Astrocyte (in vitro differentiated cells and primary cell): ENCODE results near the gene TOMM22. TPM values are rescaled to one million over a fixed set of nuclear protein-coding genes. Genes with fewer than 3 reads are reported as not detected.

ENCODE experiments used
- DNase-seq: peaks from one replicate; pipeline ENCODE4 v3.0.0-alpha.2; 2010; ENCODE audit warnings: low read depth
- FAIRE-seq: peaks from 2 replicates; lab custom pipeline; 2011; peaks lifted over from hg19 to GRCh38; lab: Jason Lieb, UNC
- H2AFZ ChIP-seq: 2 replicates; pipeline ENCODE4 v1.6.0; 2012; ENCODE audit warnings: low read depth, low read length, inconsistent platforms
- H3K27ac ChIP-seq: 2 replicates; pipeline ENCODE4 v1.5.1; 2011; ENCODE audit warnings: low read depth, low read length, inconsistent platforms
- H3K27me3 ChIP-seq: 2 replicates; pipeline ENCODE4 v1.6.0; 2011; ENCODE audit warnings: low read length, inconsistent platforms; ENCODE audit not compliant: insufficient read depth
- H3K36me3 ChIP-seq: 2 replicates; pipeline ENCODE4 v1.5.1; 2011; ENCODE audit warnings: low read length, inconsistent platforms; ENCODE audit not compliant: insufficient read depth
- H3K4me1 ChIP-seq: 2 replicates; pipeline ENCODE4 v1.5.1; 2011; ENCODE audit warnings: low read length, inconsistent platforms; ENCODE audit not compliant: insufficient read depth
- H3K4me2 ChIP-seq: 2 replicates; pipeline ENCODE4 v1.6.0; 2012; ENCODE audit warnings: low read length, inconsistent platforms
- H3K4me3 ChIP-seq: 2 replicates; pipeline ENCODE4 v1.5.1; 2011; ENCODE audit warnings: low read depth, mild to moderate bottlenecking, low read length, inconsistent platforms; ENCODE audit not compliant: insufficient read depth
- H3K79me2 ChIP-seq: 2 replicates; pipeline ENCODE4 v1.6.0; 2012; ENCODE audit warnings: mild to moderate bottlenecking, low read length, inconsistent platforms; ENCODE audit not compliant: insufficient read depth
- H3K9ac ChIP-seq: 2 replicates; pipeline ENCODE4 v1.6.0; 2012; ENCODE audit warnings: mild to moderate bottlenecking, low read length, inconsistent platforms
- H3K9me3 ChIP-seq: 2 replicates; pipeline ENCODE4 v1.5.1; 2012; ENCODE audit warnings: low read depth, mild to moderate bottlenecking, low read length, inconsistent platforms; ENCODE audit not compliant: insufficient read depth
- H4K20me1 ChIP-seq: 2 replicates; pipeline ENCODE4 v1.6.0; 2012; ENCODE audit warnings: low read length, inconsistent platforms; ENCODE audit not compliant: insufficient read depth
- H3K27ac Mint-ChIP-seq: one replicate; pipeline ENCODE4 v1.8.0; 2021; ENCODE audit warnings: mild to moderate bottlenecking, mixed read lengths; ENCODE audit not compliant: unreplicated experiment
- H3K27me3 Mint-ChIP-seq: one replicate; pipeline ENCODE4 v1.8.0; 2021; ENCODE audit warnings: low read depth, mixed read lengths; ENCODE audit not compliant: unreplicated experiment
- H3K36me3 Mint-ChIP-seq: one replicate; pipeline ENCODE4 v1.8.0; 2021; ENCODE audit warnings: low read depth, mixed read lengths; ENCODE audit not compliant: unreplicated experiment
- H3K4me1 Mint-ChIP-seq: one replicate; pipeline ENCODE4 v1.8.0; 2021; ENCODE audit warnings: low read depth, mixed read lengths; ENCODE audit not compliant: unreplicated experiment
- H3K4me3 Mint-ChIP-seq: one replicate; pipeline ENCODE4 v1.8.0; 2021; ENCODE audit warnings: mild to moderate bottlenecking, moderate library complexity, mixed read lengths; ENCODE audit not compliant: unreplicated experiment
- H3K9me3 Mint-ChIP-seq: one replicate; pipeline ENCODE4 v1.8.0; 2021; ENCODE audit warnings: mild to moderate bottlenecking, mixed read lengths; ENCODE audit not compliant: unreplicated experiment
- CTCF ChIP-seq: IDR thresholded peaks from 2 replicates; pipeline ENCODE4 v1.5.1; 2011; ENCODE audit warnings: low read depth, mild to moderate bottlenecking, inconsistent platforms, low read length, moderate library complexity; ENCODE audit not compliant: insufficient read depth
- EZH2 ChIP-seq: IDR thresholded peaks from 2 replicates; pipeline ENCODE4 v1.6.1; 2012; ENCODE audit warnings: mild to moderate bottlenecking, low read length, inconsistent platforms; ENCODE audit not compliant: insufficient read depth
- total RNA-seq: library from RNA; stranded (reverse); gene quantifications from 2 replicates; pipeline ENCODE4 v1.2.1, GENCODE V29; 2021

Gene TOMM22
- total RNA-seq, 1 donor from 2014 or later, result 77.8 TPM

GRCh38 chr22:38697425-38698089 is 15.8 kb downstream of the TOMM22 start:
- no peaks in the 10 kb centered on the region for H3K9me3 Mint-ChIP-seq
- Histone ChIP-seq H3K9ac (peak overlapping the region; percentile 79), H3K4me2 (peak overlapping the region; percentile 96), H3K36me3 (peaks cover 4% of the 10 kb centered on the region), H3K4me1 (peaks cover 42% of the 10 kb centered on the region), H3K4me3 (peak overlapping the region; percentile 76), H3K79me2 (peaks cover 70% of the 10 kb centered on the region), H4K20me1 (peaks cover 45% of the 10 kb centered on the region), H3K9me3 (no peaks in the 10 kb centered on the region), H3K27me3 (no peaks in the 10 kb centered on the region), H2AFZ (no peak overlapping the region), H3K27ac (peak overlapping the region; percentile 92)
- DNase-seq (peak; percentile 69), FAIRE-seq (no peak)
- peak overlapping the region; percentile 97 for H3K4me3 Mint-ChIP-seq
- peaks cover 12% of the 10 kb centered on the region for H3K36me3 Mint-ChIP-seq
- TF ChIP-seq EZH2 (no peak), CTCF (no peak)
- H3K4me1 Mint-ChIP-seq, result peaks cover 34% of the 10 kb centered on the region
- no peaks in the 10 kb centered on the region for H3K27me3 Mint-ChIP-seq
- H3K27ac Mint-ChIP-seq, result peak overlapping the region; percentile 85

- Histone ChIP-seq H3K9me3 (no peaks in the 10 kb centered on the region), H2AFZ (no peak overlapping the region), H3K4me1 (peaks cover 42% of the 10 kb centered on the region), H4K20me1 (peaks cover 36% of the 10 kb centered on the region), H3K9ac (peak overlapping the region; percentile 99), H3K27me3 (no peaks in the 10 kb centered on the region), H3K36me3 (peaks cover 4% of the 10 kb centered on the region), H3K4me3 (peak overlapping the region; percentile 76), H3K27ac (peak overlapping the region; percentile 97), H3K4me2 (peak overlapping the region; percentile 96), H3K79me2 (peaks cover 60% of the 10 kb centered on the region)
- H3K9me3 Mint-ChIP-seq, result no peaks in the 10 kb centered on the region
- H3K27ac Mint-ChIP-seq, result peak overlapping the region; percentile 66
- H3K4me1 Mint-ChIP-seq, result peaks cover 34% of the 10 kb centered on the region
- FAIRE-seq, result no peak
- no peak for DNase-seq
- H3K36me3 Mint-ChIP-seq, result peaks cover 11% of the 10 kb centered on the region
- H3K27me3 Mint-ChIP-seq, result no peaks in the 10 kb centered on the region
- TF ChIP-seq EZH2, result no peak
- no peak for TF ChIP-seq CTCF
- peak overlapping the region; percentile 97 for H3K4me3 Mint-ChIP-seq
These were observed 16.8 kb downstream of the TOMM22 start for GRCh38 chr22:38698407-38699094.
